ENCODE data around the gene SLC7A6.

Gene SLC7A6

DNA sequence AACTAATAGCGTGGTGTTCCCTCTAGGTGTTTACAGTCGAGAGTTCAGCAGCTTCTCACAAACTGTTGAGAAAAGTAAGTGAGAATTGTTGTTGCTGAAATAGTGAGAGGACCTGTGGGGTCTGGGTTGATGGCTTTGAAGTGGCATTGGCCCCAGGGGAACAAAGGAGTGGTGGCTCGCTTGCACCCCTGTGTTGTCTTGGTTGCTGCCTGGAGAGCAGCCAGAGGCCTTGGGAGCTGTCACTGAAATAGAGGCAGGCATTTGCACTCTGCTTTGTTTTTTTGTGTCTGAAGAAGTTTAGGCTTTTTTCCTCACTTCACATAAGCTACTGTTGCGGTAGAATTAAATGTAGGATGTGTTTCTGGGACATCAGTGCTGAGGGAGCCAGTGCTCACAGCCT is 83.3 kb downstream of the SLC7A6 start:
- Histone ChIP-seq H3K9me3 (ENCODE audit: control insufficient read depth, low read length) (no peaks in the 10 kb centered on the region), H3K27ac (ENCODE audit: low read depth, low read length, severe bottlenecking) (no peak overlapping the region), H3K4me1 (ENCODE audit: control insufficient read depth, insufficient read depth, low read length, poor library complexity, severe bottlenecking) (peaks cover 8% of the 10 kb centered on the region), H3K36me3 (ENCODE audit: control insufficient read depth, insufficient read depth, low read length) (peaks cover 77% of the 10 kb centered on the region), H3K4me3 (ENCODE audit: extremely low read depth, insufficient read depth, low read length, poor library complexity, severe bottlenecking) (no peak overlapping the region)
- WGBS, 2 experiments (ENCODE audit: insufficient coverage in 2 of 2) = 95 to 100% methylated on average over 2 to 3 of the region's 4 CpGs

- H3K4me1 ChIP-seq (ENCODE audit: control insufficient read depth, insufficient read depth, low read length, poor library complexity, severe bottlenecking) = peaks cover 8% of the 10 kb centered on the region
- WGBS, 2 experiments (ENCODE audit: insufficient coverage in 2 of 2) = 96 to 97% methylated on average over 22 to 25 of the region's 27 CpGs
- H3K4me3 ChIP-seq (ENCODE audit: extremely low read depth, insufficient read depth, low read length, poor library complexity, severe bottlenecking) = no peak overlapping the region
- H3K27ac ChIP-seq (ENCODE audit: low read depth, low read length, severe bottlenecking) = no peak overlapping the region
- H3K9me3 ChIP-seq (ENCODE audit: control insufficient read depth, low read length) = no peaks in the 10 kb centered on the region
- H3K36me3 ChIP-seq (ENCODE audit: control insufficient read depth, insufficient read depth, low read length) = peaks cover 81% of the 10 kb centered on the region
These were observed 84.5 kb downstream of the SLC7A6 start for GRCh38 chr16:68348639-68349445.

DNA sequence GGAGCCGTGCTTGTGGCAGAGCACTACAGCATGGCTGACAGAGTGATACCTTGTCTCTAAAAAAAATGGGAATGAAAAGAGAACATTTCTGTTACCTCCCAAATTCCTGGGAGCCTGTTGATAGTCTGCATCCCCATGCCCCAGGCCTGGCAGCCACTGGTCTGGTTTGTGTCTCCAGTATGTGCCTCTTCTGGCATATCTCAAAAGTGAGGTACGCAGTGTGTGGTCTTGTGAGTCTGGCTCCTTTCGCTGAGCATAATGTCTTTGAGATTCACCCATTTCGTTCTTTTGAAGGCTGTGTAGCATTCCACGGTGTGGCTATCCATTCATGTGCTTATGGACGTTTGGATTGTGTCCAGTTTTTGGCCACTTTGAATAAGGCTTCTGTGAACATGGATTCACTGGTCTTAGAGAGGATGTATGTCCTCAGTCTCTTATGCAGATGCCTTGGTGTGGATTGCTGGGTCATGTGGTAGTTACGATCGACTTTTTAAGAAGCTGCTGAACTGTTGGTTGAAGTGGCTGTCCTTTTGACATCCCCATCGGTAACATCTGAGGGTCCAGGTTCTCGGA is 85.6 kb downstream of the SLC7A6 start:
- WGBS, 2 experiments (ENCODE audit: insufficient coverage in 2 of 2) = 95 to 98% methylated on average over 7 to 8 of the region's 10 CpGs
- H3K27ac ChIP-seq (ENCODE audit: low read depth, low read length, severe bottlenecking) = no peak overlapping the region
- H3K4me1 ChIP-seq (ENCODE audit: control insufficient read depth, insufficient read depth, low read length, poor library complexity, severe bottlenecking) = peaks cover 8% of the 10 kb centered on the region
- no peak overlapping the region for H3K4me3 ChIP-seq (ENCODE audit: extremely low read depth, insufficient read depth, low read length, poor library complexity, severe bottlenecking)
- H3K9me3 ChIP-seq (ENCODE audit: control insufficient read depth, low read length) = no peaks in the 10 kb centered on the region
- peaks cover 88% of the 10 kb centered on the region for H3K36me3 ChIP-seq (ENCODE audit: control insufficient read depth, insufficient read depth, low read length)

- H3K36me3 ChIP-seq (ENCODE audit: control insufficient read depth, insufficient read depth, low read length) = peaks cover 91% of the 10 kb centered on the region
- no peak overlapping the region for H3K27ac ChIP-seq (ENCODE audit: low read depth, low read length, severe bottlenecking)
- H3K4me1 ChIP-seq (ENCODE audit: control insufficient read depth, insufficient read depth, low read length, poor library complexity, severe bottlenecking) = no peaks in the 10 kb centered on the region
- 94 to 97% methylated on average over 5 to 7 of the region's 10 CpGs for WGBS, 2 experiments (ENCODE audit: insufficient coverage in 2 of 2)
- H3K9me3 ChIP-seq (ENCODE audit: control insufficient read depth, low read length) = no peaks in the 10 kb centered on the region
- no peak overlapping the region for H3K4me3 ChIP-seq (ENCODE audit: extremely low read depth, insufficient read depth, low read length, poor library complexity, severe bottlenecking)
These were observed 86.6 kb downstream of the SLC7A6 start for GRCh38 chr16:68350813-68351350.
